GM21825 (cell line): ENCODE data around the gene RUSC1.

Experiments
- ATAC-seq: cut with Tn5 transposase; IDR thresholded peaks from one replicate; pipeline ENCODE4 v1.9.1; 2021; ENCODE audit warnings: mild to moderate bottlenecking, moderate library complexity; ENCODE audit not compliant: unreplicated experiment

Gene RUSC1

DNA sequence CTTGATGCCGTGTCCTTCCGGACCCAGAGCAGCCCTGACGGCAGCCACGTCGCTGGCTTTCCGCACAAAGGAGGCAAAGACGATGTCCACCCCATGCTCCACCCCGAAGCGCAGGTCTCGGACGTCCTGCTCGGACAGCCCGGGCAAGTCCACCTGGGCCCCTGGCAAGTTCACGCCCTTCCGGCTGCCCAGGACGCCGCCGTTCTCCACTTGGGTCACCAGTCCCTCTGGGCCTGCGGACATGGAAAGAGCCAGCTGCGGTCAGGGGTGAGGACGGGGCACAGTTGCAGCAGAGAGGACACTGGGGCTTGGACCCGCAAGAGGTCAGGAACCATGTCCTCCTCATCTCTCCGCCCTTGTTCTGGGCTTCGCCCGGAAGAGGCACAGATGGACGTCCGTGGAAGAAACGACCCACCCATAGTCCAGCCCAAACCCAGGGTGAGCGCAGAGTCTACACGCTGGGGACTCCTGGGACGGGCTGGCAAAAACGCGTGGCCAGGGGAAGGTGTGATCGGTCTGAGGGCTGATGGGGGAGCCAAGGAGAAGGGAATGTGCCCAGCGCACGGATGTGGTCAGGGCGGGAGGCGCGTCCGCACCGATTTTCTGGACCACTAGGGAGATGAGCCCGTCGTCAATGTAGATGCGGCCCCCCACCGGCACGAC, 26.0 kb upstream of the RUSC1 start:
- ATAC-seq: no peak

DNA sequence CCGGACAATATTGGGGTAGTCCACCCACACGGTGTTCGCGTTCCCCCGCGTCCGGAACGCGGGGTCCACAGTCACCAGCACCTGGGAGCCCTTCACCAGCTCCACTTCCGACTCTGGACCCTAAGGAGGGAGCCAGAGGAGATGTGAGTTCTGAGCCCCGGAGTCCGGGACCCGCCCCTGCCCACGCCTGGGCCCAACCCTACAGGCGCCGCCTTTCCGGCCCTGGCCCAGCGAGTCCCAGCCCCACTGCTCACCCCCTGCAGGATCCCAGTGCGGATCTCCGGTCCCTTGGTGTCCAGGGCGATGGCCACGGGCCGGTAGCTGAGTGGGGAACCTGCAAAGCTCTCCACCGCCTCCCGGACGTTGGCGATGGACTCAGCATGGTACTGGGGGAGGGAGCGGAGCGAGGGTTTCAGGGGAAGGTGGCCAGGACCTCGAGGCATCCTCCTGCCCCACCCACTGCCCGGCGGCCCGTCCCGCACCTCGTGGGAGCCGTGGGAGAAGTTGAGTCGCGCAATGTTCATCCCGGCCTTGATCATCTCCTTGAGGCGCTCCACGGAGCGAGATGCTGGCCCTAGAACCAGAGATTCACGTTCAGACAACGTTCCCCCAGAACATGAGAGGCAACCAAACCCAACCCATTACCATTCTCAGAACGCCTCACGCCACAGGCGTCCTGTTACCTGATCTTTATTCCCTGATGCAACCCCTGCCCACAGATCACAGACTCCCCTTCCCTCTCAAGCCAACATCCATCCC, 25.3 kb upstream of the RUSC1 start:
- ATAC-seq: no peak

GRCh38 chr1:155295942-155296267, 24.8 kb upstream of the RUSC1 start:
- ATAC-seq: no peak

DNA sequence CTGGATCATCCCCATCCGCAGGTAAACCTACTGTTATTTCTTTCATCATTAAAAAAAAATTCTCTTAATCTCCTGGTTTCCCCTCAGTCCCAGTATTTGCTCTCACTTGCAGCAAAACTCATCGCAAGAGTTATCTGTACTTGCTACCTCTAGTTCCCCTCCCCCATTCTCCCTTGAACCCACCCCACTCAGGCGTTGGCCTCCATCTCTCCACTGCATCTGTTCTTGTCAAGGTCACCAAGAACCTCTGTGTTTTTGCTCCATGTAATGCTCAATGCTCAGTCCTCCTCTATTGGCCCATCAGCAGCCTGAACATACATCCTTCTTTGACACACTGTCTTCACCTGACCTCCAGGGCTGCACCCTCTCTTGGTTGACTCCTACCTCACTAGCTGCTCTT, 24.0 kb upstream of the RUSC1 start:
- no peak for ATAC-seq

- no peak for ATAC-seq
These were observed 23.3 kb upstream of the RUSC1 start for GRCh38 chr1:155297384-155297783.

DNA sequence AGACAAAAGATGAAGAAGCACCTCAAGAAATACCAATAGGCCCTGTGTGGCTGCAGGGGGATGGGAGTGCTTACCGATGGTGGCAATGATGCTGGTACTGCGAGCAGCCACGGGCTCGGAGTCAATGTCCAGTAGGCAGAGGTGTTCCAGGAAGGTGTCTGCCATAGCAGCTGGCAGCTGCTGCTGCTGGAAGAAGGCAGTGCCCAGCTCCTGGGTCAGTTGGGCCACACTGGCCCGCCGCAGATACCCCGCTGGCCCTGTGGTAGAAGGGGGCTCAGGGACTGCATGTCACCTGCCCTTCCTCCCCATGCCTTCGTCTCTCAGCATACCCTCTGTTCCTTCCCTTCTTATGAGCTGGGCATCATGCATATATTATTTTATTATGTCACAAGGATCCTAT, 20.7 kb upstream of the RUSC1 start:
- no peak for ATAC-seq

- no peak for ATAC-seq
These were observed 20.0 kb upstream of the RUSC1 start for GRCh38 chr1:155300553-155301329.

- no peak for ATAC-seq
These were observed 19.3 kb upstream of the RUSC1 start, which contains the start of gene PKLR for GRCh38 chr1:155301342-155301841. Gene PKLR, minus strand, starts transcription at chr1:155301438. Its CDS starts 43 bp downstream, at chr1:155301395.

GRCh38 chr1:155304558-155305063, 16.1 kb upstream of the RUSC1 start:
- ATAC-seq: no peak

- ATAC-seq: no peak
These were observed 14.8 kb upstream of the RUSC1 start for GRCh38 chr1:155305881-155306391.

GRCh38 chr1:155307247-155307740, 13.4 kb upstream of the RUSC1 start:
- no peak for ATAC-seq

- peak; percentile 92 for ATAC-seq
These were observed 11.9 kb upstream of the RUSC1 start, which contains the start of gene FDPS for GRCh38 chr1:155308493-155309422. Gene FDPS, plus strand, starts transcription at chr1:155308866. Its CDS starts 924 bp downstream, at chr1:155309790.

DNA sequence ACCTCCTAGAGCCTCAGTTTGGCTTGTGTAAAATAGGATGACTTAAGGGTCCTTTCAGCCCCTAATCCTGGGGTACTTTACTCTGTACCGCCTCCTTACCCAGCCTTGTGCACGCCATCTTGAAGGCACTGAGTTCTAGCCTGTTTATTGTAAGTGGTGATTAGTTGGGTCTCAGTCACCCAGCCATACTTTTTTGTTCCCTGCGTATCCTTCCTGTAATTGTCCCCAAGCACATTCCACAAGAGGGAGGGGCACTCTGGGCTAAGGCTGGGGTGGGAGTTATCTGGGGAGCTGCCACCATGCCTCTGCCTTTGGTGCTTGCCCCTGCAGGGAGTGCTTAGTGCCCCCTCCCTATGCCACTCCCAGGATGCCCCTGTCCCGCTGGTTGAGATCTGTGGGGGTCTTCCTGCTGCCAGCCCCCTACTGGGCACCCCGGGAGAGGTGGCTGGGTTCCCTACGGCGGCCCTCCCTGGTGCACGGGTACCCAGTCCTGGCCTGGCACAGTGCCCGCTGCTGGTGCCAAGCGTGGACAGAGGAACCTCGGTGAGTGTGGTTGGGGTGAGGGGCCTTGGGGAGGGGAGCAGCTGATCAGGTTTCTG, 11.2 kb upstream of the RUSC1 start:
- no peak for ATAC-seq

DNA sequence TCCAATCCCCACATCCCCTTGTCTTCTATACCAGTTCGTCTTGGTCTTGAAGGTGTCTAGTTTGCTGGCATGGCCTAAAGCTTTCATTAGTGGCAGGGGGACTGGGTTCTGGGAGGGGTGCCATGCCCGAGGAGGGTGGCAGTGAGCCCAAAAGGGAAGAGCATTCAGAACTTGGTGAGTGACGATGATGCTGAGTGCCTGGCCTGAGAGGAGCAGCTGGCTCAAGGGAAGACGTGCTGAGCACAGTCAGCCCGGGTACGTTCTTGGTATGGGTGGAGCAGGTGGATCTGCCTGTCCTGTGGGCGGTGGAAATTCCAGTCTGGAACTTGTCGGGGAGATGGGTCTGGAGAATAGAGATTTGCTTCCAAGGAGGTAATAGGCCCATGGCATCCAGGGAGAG, 7.4 kb upstream of the RUSC1 start:
- no peak for ATAC-seq

DNA sequence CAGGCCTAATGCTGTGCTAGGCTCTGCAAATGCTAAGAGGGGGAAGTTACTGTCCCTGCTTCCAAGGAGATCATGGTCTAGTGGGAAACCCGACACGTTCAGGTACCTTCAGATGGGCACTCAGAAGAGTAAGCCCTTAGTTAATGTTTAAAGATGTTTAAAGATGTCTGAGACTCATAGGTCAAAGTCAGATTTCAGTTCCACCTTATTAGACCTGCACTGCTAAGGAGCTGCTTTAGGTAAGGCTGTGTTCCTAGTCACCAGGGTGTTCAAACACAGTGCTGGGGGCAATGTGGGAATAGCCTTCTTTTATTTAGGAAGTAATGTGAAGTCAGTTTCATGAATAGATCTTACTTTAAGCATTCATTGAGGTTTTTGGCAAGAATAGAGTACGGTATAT, 3.8 kb upstream of the RUSC1 start:
- ATAC-seq: no peak

GRCh38 chr1:155318082-155318481, 2.6 kb upstream of the RUSC1 start:
- no peak for ATAC-seq

GRCh38 chr1:155319536-155319935, 1.2 kb upstream of the RUSC1 start:
- no peak for ATAC-seq

DNA sequence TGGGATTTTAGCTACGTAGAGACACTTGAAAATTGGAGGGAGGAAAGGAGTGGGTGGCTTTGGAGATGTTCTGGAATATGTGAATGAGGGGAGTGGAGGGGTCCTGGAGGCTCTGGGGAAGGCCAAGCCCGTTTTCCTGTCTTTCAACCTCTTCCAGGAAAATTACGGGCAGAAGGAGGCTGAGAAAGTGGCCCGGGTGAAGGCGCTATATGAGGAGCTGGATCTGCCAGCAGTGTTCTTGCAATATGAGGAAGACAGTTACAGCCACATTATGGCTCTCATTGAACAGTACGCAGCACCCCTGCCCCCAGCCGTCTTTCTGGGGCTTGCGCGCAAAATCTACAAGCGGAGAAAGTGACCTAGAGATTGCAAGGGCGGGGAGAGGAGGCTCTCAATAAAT, 442 bp upstream of the RUSC1 start:
- no peak for ATAC-seq
